Loucy (cell line): ENCODE measurements around the gene NARS2.

Source experiments
- H2AFZ ChIP-seq: fragments of 200-600 bp; sonication (generic); 2 replicates; pipeline ENCODE4 v1.6.0; 2016; ENCODE audit warnings: antibody characterized with exemption, mild to moderate bottlenecking, low read length, moderate library complexity
- H3F3A ChIP-seq: fragments of 200-600 bp; 2 replicates; pipeline ENCODE4 v1.6.0; 2016; ENCODE audit warnings: antibody characterized with exemption, low read depth, mild to moderate bottlenecking
- H3K27me3 ChIP-seq: fragments of 200-600 bp; sonication (generic); 2 replicates; pipeline ENCODE4 v1.6.1; 2014; ENCODE audit warnings: low read length, mild to moderate bottlenecking; ENCODE audit not compliant: insufficient read depth, poor library complexity, severe bottlenecking
- H3K36me3 ChIP-seq: fragments of 200-600 bp; sonication (generic); 2 replicates; pipeline ENCODE4 v1.6.1; 2016; ENCODE audit warnings: low read length; ENCODE audit not compliant: insufficient read depth
- H3K4me1 ChIP-seq: fragments of 200-600 bp; sonication (generic); 2 replicates; pipeline ENCODE4 v1.5.1; 2014; ENCODE audit warnings: low read length, mild to moderate bottlenecking; ENCODE audit not compliant: insufficient read depth, poor library complexity, severe bottlenecking
- H3K4me2 ChIP-seq: fragments of 200-600 bp; sonication (generic); 2 replicates; pipeline ENCODE4 v1.6.0; 2014; ENCODE audit warnings: antibody characterized with exemption, low read length, low read depth, mild to moderate bottlenecking; ENCODE audit not compliant: poor library complexity, severe bottlenecking
- H3K4me3 ChIP-seq: fragments of 200-600 bp; sonication (generic); 2 replicates; pipeline ENCODE4 v1.5.1; 2014; ENCODE audit warnings: low read length, mild to moderate bottlenecking, mixed read lengths; ENCODE audit not compliant: poor library complexity, severe bottlenecking
- H3K79me2 ChIP-seq: fragments of 200-600 bp; sonication (generic); 2 replicates; pipeline ENCODE4 v1.6.1; 2014; ENCODE audit warnings: low read length; ENCODE audit not compliant: insufficient read depth
- H3K9ac ChIP-seq: fragments of 200-600 bp; sonication (generic); 2 replicates; pipeline ENCODE4 v1.6.0; 2014; ENCODE audit warnings: mild to moderate bottlenecking, low read depth, low read length, moderate library complexity; ENCODE audit not compliant: poor library complexity, severe bottlenecking
- H3K9me2 ChIP-seq: fragments of 200-600 bp; sonication (generic); replicated peaks from 2 replicates; pipeline ENCODE4 v1.6.1; 2016; ENCODE audit warnings: low read depth, low read length, mixed read lengths
- H3K9me3 ChIP-seq: fragments of 200-600 bp; sonication (generic); 2 replicates; pipeline ENCODE4 v1.6.1; 2014; ENCODE audit warnings: mild to moderate bottlenecking, antibody characterized with exemption, low read length, low read depth; ENCODE audit not compliant: insufficient read depth
- H4K20me1 ChIP-seq: fragments of 200-600 bp; sonication (generic); 2 replicates; pipeline ENCODE4 v1.6.0; 2014; ENCODE audit warnings: antibody characterized with exemption, low read length, mild to moderate bottlenecking; ENCODE audit not compliant: insufficient read depth, poor library complexity, severe bottlenecking
- EZH2phosphoT487 ChIP-seq: fragments of 200-600 bp; IDR thresholded peaks from 2 replicates; pipeline ENCODE4 v1.6.1; 2018; ENCODE audit warnings: antibody characterized with exemption, mild to moderate bottlenecking, moderate library complexity, borderline replicate concordance
- TF ChIP-seq, protein P1 (sequence below): fragments of 200-600 bp; sonication (generic); conservative IDR thresholded peaks from 2 replicates; pipeline ENCODE4 v1.5.1; 2014; ENCODE audit warnings: mild to moderate bottlenecking, antibody characterized with exemption, low read length

NARS2 gene

DNA sequence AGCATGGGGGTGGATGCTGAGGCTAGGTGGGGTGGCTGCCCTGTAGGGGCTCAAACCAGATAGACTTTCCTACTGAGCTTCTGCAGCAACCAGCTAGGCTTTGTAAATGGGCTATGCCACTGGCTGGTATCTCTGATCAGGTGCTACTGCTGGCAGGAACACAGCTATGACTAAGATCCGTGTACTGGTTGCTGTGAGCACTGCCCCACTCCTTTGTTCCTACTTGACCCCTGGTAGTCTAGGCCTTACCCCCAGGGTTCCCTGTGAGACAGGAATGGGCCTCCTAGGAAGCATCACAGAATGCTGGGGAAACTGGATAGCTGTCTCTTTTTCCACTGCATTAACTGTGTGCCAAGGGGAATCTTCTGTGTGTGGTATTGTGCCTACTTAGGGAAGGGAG is 98.6 kb downstream of the NARS2 start:
- Histone ChIP-seq H3K36me3 (peaks cover 24% of the 10 kb centered on the region), H3F3A (no peaks in the 10 kb centered on the region), H3K4me2 (no peak overlapping the region), H3K9me3 (no peaks in the 10 kb centered on the region), H4K20me1 (peaks cover 3% of the 10 kb centered on the region), H3K79me2 (no peaks in the 10 kb centered on the region), H3K9me2 (no peaks in the 10 kb centered on the region), H3K9ac (no peak overlapping the region), H3K27me3 (no peaks in the 10 kb centered on the region), H3K4me3 (no peak overlapping the region), H2AFZ (no peak overlapping the region), H3K4me1 (no peaks in the 10 kb centered on the region)
- no peak for TF ChIP-seq EZH2phosphoT487
- TF ChIP-seq, protein P1, sequence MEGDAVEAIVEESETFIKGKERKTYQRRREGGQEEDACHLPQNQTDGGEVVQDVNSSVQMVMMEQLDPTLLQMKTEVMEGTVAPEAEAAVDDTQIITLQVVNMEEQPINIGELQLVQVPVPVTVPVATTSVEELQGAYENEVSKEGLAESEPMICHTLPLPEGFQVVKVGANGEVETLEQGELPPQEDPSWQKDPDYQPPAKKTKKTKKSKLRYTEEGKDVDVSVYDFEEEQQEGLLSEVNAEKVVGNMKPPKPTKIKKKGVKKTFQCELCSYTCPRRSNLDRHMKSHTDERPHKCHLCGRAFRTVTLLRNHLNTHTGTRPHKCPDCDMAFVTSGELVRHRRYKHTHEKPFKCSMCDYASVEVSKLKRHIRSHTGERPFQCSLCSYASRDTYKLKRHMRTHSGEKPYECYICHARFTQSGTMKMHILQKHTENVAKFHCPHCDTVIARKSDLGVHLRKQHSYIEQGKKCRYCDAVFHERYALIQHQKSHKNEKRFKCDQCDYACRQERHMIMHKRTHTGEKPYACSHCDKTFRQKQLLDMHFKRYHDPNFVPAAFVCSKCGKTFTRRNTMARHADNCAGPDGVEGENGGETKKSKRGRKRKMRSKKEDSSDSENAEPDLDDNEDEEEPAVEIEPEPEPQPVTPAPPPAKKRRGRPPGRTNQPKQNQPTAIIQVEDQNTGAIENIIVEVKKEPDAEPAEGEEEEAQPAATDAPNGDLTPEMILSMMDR, result no peak

DNA sequence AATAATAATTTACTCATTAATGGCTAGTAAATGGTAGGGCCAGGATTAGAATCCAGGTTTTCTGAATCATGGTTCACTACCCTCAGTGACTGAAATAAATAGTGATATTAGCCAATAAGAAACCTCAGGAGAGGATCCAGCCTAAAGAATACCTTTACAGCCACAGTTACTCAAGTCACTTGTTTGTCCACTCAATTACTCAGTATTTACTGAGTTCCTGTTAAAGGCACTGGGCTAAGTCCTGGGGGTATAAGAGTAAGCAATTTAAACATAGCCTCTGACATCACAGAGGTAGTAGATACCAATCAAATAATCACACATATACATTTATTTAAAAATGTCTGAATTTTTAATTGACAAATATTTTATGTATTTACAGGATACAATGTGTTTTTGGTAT is 100.2 kb downstream of the NARS2 start:
- Histone ChIP-seq H3K9ac (no peak overlapping the region), H3K36me3 (peaks cover 24% of the 10 kb centered on the region)

GRCh38 chr11:78472905-78473304 is 101.8 kb downstream of the NARS2 start:
- TF ChIP-seq EZH2phosphoT487, result no peak
- TF ChIP-seq, protein P1, result no peak
- no peaks in the 10 kb centered on the region for H3K27me3 ChIP-seq
- no peak overlapping the region for H3K4me2 ChIP-seq
- H3K4me1 ChIP-seq, result peaks cover 8% of the 10 kb centered on the region
- H3K79me2 ChIP-seq, result no peaks in the 10 kb centered on the region
- H3K9ac ChIP-seq, result no peak overlapping the region
- no peak overlapping the region for H2AFZ ChIP-seq
- H3K36me3 ChIP-seq, result peaks cover 22% of the 10 kb centered on the region
- no peaks in the 10 kb centered on the region for H3F3A ChIP-seq
- H3K9me3 ChIP-seq, result no peaks in the 10 kb centered on the region
- H4K20me1 ChIP-seq, result peaks cover 3% of the 10 kb centered on the region
- H3K4me3 ChIP-seq, result no peak overlapping the region
- H3K9me2 ChIP-seq, result no peaks in the 10 kb centered on the region

More for the DNA sequence above, 100.2 kb downstream of the NARS2 start:
- Histone ChIP-seq H4K20me1 (peaks cover 3% of the 10 kb centered on the region), H3K4me2 (no peak overlapping the region), H3K4me1 (peaks cover 8% of the 10 kb centered on the region), H3K9me3 (no peaks in the 10 kb centered on the region), H3F3A (no peaks in the 10 kb centered on the region), H3K9me2 (no peaks in the 10 kb centered on the region), H3K79me2 (no peaks in the 10 kb centered on the region), H2AFZ (no peak overlapping the region), H3K27me3 (no peaks in the 10 kb centered on the region), H3K4me3 (no peak overlapping the region)
- TF ChIP-seq, protein P1, result no peak
- no peak for TF ChIP-seq EZH2phosphoT487
